ENCODE data around the gene PAK2.
"Not testable (repeated sequence)": the region's sequence is repeated elsewhere in the genome, so short reads cannot be mapped to it uniquely, and the experiment has no call there.

The PAK2 gene

DNA sequence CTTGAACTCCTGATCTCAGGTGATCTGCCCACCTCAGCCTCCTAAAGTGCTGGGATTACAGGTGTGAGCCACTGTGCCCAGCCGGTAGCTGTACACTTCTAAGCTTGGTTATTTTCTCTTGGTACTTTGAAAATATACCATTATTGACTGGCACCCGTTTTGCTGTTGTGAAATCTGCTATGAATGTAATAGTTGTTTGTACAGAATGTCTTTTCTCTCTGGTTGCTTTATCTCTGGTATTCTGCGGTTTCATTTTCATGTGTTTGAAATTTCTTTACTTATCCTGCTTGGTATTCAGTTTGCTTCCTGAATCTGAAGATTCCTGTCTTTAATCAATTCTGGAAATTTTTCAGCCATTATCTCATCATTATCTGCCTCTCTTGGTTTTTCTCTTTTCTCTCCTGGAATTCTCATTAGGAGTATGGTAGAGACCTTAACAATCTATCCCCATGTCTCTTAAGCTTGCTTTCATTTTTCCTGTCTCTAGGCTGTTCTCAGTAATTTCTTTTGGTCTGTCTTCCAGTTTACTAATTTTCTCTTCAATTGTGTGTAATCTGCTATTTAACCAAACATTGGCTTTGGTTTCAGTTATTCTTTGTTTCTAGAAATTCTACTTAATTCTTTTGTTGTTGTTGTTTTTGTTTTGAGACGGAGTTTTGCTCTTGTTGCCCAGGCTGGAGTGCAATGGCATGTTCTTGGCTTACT is 2.8 kb upstream of the PAK2 start:
- DNase-seq: no peak

DNA sequence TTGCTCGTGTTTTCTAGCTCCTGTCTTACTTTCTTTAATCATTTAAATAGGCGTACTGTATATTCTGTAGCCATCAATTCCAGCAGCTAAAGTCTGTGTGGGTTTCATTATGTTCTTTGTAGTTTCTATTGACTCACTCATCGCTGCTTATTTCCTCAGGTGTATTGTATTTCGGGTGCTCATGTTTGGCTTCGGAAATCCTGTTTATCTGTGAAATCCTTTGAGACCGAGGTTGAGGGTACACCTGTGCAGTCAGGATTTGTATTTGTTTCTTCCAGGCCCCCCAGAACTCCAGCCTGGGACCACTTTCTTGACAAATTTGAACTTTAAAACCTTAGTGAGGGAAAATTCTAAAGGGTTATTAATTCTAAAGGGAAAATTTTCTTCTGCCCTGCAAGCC is 2.0 kb upstream of the PAK2 start:
- no peak for DNase-seq

DNA sequence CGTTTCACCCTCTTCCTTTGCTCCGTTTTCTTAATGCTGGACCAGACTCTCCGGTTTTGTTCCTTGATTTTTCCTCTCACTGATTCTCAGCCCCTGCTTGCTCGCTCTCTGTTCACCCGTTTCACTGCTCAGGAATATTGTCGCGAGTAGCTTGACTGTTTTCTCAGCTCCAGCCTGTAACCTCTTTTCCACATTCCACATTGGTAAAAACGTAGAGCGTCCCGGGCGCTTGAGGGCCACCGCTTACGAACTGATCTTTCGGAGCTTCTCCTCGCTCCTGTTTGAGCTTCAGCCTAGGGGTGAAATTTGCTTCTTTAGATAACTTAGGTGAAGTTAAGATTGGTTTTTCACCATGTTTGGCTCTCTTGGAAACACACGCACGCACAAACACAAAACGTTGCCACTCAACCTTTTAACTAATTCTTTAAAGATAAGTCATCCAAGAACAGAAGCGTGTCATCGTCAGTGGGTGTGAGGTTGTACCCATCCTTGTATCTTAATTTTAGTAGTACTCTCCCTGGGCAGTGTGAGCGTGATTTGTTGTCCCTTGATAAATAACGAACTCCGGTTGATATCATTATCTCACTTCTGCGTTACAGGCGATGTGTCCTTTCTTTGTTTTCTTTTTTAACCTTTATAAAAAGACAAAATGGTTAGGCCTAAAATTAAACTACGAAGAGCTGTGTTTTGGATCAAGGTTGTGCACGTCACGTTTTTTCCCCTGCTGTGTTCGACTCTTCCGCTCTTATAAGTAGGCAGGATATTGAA is 1.0 kb downstream of the PAK2 start:
- peak; percentile 9 for DNase-seq

DNA sequence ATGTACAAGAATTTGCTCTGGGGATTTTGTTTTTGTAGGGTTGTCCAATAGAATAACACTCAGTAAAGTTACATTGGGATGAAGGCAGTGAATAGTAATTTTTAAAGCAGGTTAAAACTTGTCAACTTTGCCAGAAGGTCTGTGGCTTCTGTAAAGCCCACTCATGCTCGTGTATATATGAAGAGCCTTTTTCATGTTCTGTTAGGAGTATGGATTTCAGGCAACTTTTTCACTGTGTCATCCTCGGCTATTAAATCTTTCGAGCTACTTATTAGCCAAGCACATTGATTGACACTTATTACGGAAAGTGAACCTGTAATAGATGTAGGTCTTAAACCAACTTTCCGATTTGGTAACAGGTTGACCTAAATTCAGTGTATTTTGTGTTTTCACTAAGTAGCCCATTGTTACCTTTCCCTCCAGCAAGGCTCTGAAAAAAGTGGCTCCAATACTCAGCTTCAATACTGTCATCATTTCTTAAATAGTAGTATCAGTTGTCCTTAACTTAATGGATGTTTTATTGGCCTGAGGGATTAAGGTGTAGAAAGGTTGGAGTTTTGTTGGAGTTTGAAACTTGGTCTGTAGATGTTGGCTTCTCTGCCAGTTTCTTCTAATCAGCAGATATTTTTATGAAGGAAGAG is 1.7 kb downstream of the PAK2 start:
- no peak for DNase-seq

DNA sequence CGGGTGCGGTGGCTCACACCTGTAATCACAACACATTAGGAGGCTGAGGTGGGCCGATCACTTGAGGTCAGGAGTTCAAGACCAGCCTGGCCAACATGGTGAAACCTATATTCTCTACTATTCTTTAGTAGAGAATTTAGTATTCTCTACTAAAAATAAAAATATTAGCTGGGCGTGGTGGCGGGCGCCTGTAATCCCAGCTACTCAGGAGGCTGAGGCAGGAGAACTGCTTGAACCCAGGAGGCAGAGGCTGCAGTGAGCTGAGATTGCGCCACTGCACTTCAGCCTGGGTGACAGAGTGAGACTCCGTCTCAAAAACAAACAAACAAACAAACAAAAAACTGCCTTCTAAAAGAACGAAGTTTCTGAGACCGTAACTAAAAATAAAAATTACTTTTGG is 3.9 kb downstream of the PAK2 start:
- DNase-seq: not testable (repeated sequence)

DNA sequence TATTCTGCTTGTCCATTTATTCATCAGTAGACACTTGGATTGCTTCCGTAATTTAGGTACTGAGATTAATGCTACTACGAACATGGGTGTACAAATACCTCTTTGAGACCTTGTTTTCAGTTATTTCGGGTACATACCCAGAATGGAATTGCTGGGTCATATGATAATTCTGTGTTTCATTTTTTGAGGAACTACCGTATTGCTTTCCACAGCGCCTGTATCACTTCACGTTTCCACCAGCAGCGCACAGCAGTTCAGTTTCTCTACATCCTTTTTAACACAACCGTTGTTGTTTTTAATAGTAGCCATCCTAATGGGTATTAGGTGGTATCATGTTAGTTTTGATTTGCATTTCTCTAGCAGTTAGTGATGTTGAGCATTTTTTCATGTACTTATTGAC is 9.5 kb downstream of the PAK2 start:
- DNase-seq: no peak

DNA sequence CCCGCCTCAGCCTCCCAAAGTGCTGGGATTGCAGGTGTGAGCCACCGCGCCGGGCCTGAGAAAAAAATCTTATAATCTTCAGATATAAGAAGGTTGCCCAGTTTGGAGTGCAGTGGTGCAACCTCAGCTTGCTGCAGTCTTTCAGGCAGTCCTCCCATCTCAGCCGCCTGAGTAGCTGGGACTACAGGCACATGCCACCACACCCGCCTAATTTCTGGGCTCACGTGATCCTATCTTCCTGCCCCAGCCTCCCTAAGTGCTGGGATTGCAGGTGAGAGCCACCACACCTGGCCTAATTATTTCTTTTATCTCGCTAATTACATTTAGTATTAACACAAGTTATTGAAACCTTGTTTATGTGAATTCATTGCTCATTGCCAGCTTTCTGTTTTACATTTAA is 13.5 kb downstream of the PAK2 start:
- DNase-seq: no peak

DNA sequence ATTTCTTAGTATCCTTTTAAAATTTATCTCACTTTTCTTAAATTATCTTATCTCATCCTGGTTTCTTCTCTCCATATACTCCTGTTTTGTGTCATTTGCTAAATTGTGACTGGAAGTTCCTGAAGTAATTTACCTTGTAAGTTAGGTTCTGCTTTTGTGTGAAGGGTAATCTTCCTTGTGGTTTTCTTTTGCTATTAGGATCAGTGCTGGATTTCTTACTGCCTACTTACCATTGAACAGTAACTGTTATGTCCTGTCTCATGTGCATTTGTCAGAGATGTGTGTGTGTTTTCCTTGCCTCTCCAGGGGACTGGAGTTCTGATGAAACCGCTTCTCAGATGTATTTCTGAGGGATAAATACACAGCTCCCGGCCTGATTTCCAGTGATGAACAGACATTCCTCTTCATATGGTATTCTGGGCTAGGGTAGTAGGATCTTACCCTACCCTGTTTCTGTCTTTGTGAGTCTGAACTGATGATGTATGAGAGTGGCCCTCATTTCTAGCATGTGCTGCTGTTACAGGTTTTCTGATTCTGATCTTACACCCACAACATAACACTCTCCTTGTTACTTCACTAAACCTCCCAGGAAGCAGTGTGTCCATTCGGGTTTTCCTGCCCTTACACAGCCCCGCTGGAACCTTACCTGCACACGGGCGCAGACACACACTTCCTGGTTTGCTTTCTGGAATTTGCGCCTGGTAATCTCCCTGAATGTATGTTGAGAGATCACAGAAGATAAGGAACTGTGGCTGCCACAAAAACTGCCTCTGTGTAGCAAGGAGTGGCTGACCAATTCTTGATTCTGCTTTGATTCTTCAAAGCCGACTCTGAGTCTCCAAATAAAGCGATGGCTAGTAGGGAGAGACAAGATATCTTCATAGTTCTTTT is 14.7 kb downstream of the PAK2 start:
- no peak for DNase-seq

DNA sequence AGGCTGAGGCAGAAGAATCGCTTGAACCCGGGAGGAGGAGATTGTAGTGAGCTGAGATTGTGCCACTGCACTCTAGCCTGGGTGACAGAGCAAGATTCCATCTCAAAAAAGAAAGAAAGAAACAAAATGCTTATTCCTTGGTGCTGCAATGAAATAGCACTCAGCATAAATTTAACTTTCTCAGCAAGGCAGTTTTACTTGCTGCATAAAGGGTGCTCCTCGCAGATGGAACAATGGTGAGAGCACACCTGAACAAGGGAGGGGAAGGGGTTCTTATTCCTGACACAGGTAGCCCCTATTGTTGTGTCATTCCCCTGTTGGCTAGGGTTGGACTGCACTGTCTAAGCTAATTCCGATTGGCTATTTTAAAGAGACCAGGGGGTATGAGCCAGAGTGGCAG is 17.1 kb downstream of the PAK2 start:
- DNase-seq: no peak

DNA sequence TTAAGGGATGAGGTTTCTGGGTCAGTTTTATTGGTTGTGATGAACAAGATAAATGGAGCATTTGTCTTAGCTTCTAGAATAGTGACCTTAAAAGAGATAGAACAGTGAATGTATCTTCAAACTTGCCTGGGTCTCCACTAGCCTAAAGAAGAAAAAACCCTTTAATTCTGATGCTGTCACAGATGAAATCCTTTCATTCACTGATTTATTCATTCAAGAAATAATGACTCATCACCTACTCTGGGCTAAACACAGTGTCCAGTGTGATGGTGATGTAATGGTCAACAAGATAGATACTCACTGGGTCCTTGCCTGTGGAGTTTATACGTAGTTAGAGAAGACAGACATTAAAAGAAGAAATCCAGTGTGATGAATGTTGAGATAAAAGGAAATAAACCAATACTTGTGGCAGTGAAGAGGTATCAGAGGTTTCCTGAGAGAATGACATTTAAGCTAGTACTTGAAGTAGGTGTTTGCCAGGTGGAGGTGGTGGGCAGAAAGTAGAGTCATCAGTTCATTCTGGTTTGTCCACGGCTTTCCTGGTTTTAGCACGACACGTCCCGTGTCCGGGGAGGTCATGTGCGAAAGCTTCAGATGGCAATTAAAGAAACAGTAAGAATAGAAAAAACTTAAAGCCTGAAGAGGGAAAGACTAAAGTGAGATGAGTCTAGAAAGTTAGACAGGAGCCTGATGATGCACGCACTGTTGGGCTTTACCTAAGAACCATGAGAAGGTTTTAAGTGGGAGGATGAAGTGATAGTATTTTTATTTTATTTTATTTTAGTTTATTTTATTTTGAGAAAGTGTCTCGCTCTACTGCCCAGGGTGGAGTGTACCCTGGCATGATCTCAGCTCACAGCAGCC is 18.5 kb downstream of the PAK2 start:
- no peak for DNase-seq

DNA sequence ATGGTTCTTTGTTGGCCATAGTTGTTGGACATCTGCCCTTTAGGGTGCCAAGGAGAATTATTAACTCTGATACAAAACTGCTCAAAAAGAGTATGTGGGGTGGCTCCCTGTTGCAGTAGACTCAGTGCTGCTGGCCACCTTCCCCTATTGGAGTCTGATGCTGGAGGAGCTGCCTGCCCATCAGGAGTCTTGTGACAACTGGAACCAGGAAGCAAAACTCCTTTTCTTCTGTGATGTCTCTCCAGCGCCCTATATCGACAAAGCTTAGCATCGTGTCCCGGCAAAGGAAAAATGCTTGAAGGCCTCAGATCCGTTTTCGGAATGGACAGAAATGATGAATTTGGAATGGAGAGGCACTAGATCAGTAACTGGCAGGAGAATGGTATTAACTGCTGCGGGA is 23.5 kb downstream of the PAK2 start:
- no peak for DNase-seq

DNA sequence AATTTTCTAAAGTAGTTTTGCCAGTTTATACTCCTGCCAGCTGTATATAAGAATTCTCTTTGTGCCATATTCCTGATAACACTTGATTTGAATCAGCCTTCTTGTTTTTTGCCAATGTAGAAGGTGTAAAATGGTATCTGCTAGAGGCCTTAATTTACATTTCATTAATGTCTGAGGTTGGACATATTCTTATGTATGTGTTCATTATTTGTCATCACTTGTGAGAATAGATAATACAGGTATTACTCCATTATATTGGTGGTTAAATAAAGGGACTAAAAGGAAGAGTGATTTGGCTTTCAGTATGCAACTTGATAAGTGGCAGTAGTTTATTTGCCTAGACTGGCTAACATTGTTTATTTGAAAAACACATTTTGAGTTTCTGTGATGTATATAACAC is 25.8 kb downstream of the PAK2 start:
- no peak for DNase-seq

DNA sequence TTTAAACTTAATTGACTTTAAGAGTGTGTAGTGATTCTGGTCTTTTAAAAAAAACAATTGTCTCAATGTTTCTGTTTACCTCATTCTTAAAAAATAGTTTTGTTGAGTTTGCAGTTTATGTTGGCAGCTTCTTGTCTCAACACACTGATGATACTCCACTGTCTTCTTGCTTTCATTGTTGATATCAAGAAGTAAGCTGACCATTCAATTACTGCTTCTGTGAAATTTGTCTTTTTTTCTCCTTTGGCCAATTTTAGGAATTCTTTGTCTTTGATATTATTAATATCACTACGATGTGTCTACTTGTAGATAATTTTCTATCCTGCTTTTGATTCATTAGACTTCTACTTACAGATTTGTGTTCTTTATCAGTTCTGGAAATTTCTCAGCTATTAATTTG is 31.4 kb downstream of the PAK2 start:
- DNase-seq: no peak

DNA sequence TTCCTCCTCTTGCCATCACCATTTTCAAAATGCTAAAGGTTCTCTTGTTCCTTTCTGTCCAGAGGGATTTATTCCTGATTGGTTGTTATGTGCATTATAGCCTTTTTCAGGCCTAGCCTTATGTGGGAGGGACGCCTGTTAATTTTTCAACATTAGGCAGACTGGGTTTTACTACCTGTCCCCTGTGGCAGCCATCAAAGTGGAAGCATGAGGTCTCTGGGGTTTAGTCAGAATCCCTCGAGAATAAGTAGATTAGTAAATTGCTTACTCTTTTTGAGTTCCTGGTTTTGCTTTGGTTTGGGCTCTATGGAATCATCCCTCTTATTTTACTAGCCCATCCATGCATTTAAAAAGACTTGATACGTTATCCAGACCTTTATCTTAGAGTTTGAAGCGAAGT is 32.4 kb downstream of the PAK2 start:
- no peak for DNase-seq

DNA sequence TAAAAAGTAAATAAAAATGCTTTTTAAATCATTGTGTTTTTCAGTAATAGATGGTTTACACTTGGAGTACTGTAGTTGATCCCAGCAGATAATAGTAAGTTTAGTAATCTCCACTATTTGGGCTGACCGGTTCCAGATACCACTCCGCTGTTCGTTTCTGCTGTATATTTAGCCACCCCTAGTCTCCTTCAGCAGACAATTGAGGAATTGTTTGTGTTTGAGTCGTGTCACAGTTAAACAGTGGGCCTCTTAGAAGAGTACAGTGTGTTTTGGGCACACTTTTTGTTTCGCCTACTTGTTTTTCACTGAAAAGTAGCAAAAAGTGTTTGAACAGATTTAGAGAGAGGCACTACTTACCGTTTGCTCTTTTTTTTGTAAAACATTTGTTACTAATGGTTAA is 33.2 kb downstream of the PAK2 start:
- DNase-seq: no peak

DNA sequence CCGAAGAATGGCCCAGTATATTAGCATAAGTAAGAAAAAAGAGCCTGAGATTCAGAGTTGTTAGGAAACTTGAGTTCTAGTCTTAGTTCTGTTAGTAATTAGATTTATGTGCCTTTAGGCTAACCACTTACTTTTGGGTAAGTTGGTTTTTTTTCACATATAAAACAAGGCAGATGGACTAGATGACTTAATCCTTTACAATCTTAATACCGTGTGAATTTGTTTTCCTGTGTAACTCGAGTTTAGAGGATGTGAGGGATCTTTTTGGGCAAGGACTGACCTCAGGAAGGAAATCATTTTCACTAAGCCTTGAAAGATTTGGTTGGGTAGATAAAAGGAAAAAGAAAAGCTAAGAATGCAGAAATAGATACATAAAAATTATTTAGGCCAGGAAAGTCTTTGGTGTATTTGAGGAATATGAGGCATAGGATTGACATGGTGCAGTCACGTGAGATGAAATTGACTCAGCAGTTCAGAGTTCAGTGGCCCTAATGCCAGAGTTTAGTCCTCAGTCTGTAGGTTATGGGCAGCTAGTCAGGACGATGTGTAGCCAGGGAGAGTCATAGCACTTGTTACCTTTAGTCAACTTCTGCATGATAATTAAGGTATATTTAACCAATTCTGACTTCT is 34.6 kb downstream of the PAK2 start:
- DNase-seq: no peak

DNA sequence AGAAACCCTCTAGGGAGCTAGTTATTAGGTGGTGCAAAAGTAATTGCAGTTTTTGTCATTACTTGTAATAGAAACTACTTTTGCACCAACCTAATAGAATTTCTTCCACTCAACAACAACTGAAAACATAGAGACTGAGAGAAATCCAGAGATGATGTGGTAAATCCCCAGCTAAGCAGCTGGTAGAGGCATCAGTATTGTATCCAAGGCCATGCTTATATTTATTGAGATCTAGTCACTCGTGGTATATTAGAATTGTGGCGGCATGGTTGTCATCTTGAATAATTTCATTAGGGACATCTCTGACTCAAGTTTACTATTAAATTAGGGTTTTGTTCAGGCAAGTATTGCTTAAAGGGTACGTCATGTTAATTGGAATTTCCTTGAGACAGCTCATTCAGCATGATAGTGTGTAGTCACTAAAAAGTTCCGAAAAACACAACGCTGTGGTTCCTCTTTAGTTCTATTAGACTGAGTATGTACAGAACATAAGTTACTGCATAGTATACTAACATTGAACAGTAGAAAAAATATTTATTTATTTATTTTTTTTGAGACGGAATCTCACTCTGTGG is 35.3 kb downstream of the PAK2 start:
- no peak for DNase-seq

DNA sequence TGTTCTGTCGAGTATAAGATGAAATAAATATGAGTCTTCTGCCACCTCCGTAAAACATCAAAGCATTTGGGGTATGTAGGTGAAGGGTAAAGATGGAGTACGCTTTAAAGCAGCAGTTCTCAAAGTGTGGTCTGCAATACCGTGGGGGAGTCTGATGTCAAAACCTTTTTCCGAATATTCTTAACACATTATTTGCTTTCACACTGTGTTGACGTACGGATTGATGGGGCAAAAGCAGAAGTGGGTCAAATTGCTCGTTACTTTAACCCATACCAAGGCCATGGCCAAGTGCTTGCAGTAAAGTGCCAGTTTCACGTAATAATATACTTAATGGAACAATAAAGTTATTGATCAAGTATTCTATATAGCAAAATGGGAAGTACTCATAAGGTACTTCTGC is 36.3 kb downstream of the PAK2 start:
- DNase-seq: no peak

DNA sequence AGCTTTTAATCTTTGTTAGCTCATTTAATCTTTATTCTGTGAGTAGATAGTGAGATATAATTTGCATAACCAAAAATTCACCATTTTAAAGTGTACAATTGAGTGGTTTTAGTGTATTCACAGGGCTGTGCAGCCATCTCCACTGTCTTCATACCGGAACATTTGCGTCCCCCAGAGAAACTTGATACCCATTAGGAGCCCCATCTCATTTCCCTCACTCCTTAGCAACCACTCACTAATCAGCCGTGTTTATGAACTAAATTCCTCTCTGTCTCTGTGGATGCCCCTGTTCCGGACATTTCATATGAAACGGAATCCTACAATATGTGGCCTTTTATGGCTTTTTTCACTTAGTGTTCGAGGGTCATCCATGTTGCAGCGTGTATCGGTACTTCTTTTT is 38.2 kb downstream of the PAK2 start:
- DNase-seq: no peak

DNA sequence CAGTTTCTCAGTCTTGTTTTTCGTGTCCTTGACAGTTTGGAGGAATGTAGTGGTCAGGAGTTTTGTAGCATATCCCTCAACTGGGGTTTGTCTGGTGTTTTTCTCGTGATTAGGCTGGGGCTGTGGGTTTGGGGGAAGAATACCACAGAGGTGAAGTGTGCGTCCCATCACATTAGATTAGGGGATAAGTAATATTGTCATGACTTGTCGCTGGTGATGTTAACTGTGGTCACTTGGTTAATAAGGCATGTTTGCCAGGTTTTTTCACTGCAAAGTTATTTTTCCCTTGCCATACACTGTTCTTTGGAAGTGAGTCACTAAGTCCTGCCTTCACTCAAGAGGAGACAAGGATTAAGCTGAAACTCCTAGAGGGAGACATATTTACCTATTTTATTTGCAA is 39.1 kb downstream of the PAK2 start:
- DNase-seq: no peak

DNA sequence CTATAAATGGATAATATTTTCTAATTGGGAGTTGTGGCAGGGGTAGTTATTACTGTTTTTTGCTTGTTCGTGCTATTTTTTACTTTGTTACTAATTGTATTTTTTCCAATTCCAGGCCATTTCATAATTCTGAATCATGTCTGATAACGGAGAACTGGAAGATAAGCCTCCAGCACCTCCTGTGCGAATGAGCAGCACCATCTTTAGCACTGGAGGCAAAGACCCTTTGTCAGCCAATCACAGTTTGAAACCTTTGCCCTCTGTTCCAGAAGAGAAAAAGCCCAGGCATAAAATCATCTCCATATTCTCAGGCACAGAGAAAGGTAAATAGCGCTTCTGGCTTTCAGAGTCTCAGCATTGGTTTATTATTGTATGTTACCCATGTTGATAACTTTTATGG is 42.9 kb downstream of the PAK2 start:
- DNase-seq: no peak
